ENCODE data around the gene STX18.

STX18 gene

GRCh38 chr4:4407299-4408131 is 134.3 kb downstream of the STX18 start:
- H3K36me3 ChIP-seq (ENCODE audit: control insufficient read depth, insufficient read depth, low read length, severe bottlenecking): no peaks in the 10 kb centered on the region
- no peak overlapping the region for H3K9ac ChIP-seq (ENCODE audit: low read length)
- DNase-seq (ENCODE audit: low read depth): no peak
- no peak overlapping the region for H3K4me3 ChIP-seq (ENCODE audit: low read length)
- H3K4me1 ChIP-seq (ENCODE audit: control insufficient read depth, insufficient read depth, low read length): peaks cover 3% of the 10 kb centered on the region
- H3K9me3 ChIP-seq (ENCODE audit: control insufficient read depth, low read length): no peaks in the 10 kb centered on the region
- H3K27me3 ChIP-seq (replicated peaks; ENCODE audit: control insufficient read depth, insufficient read depth, low read length): peaks cover 57% of the 10 kb centered on the region

- DNase-seq (ENCODE audit: low read depth): no peak
Measured at GRCh38 chr4:4406455-4407298, 135.2 kb downstream of the STX18 start.

GRCh38 chr4:4405358-4405962 is 136.4 kb downstream of the STX18 start:
- peaks cover 3% of the 10 kb centered on the region for H3K4me1 ChIP-seq (ENCODE audit: control insufficient read depth, insufficient read depth, low read length)
- H3K9me3 ChIP-seq (ENCODE audit: control insufficient read depth, low read length): peaks cover 2% of the 10 kb centered on the region
- H3K27me3 ChIP-seq (replicated peaks; ENCODE audit: control insufficient read depth, insufficient read depth, low read length): peaks cover 70% of the 10 kb centered on the region
- no peaks in the 10 kb centered on the region for H3K36me3 ChIP-seq (ENCODE audit: control insufficient read depth, insufficient read depth, low read length, severe bottlenecking)
- no peak overlapping the region for H3K9ac ChIP-seq (ENCODE audit: low read length)
- no peak for DNase-seq (ENCODE audit: low read depth)
- H3K4me3 ChIP-seq (ENCODE audit: low read length): no peak overlapping the region

More at GRCh38 chr4:4406455-4407298, 135.2 kb downstream of the STX18 start:
- Histone ChIP-seq H3K9ac (ENCODE audit: low read length) (no peak overlapping the region), H3K9me3 (ENCODE audit: control insufficient read depth, low read length) (no peaks in the 10 kb centered on the region), H3K27me3 (replicated peaks; ENCODE audit: control insufficient read depth, insufficient read depth, low read length) (peaks cover 58% of the 10 kb centered on the region), H3K4me3 (ENCODE audit: low read length) (no peak overlapping the region), H3K4me1 (ENCODE audit: control insufficient read depth, insufficient read depth, low read length) (peaks cover 3% of the 10 kb centered on the region), H3K36me3 (ENCODE audit: control insufficient read depth, insufficient read depth, low read length, severe bottlenecking) (no peaks in the 10 kb centered on the region)

GRCh38 chr4:4402966-4403365 is 138.9 kb downstream of the STX18 start:
- H3K36me3 ChIP-seq (ENCODE audit: control insufficient read depth, insufficient read depth, low read length, severe bottlenecking): no peaks in the 10 kb centered on the region
- H3K4me3 ChIP-seq (ENCODE audit: low read length): no peak overlapping the region
- peaks cover 81% of the 10 kb centered on the region for H3K27me3 ChIP-seq (replicated peaks; ENCODE audit: control insufficient read depth, insufficient read depth, low read length)
- H3K4me1 ChIP-seq (ENCODE audit: control insufficient read depth, insufficient read depth, low read length): peaks cover 3% of the 10 kb centered on the region
- DNase-seq (ENCODE audit: low read depth): no peak
- H3K9ac ChIP-seq (ENCODE audit: low read length): no peak overlapping the region
- peaks cover 16% of the 10 kb centered on the region for H3K9me3 ChIP-seq (ENCODE audit: control insufficient read depth, low read length)

GRCh38 chr4:4401036-4401435 is 140.8 kb downstream of the STX18 start:
- Histone ChIP-seq H3K36me3 (ENCODE audit: control insufficient read depth, insufficient read depth, low read length, severe bottlenecking) (no peaks in the 10 kb centered on the region), H3K4me3 (ENCODE audit: low read length) (no peak overlapping the region), H3K9ac (ENCODE audit: low read length) (no peak overlapping the region), H3K27me3 (replicated peaks; ENCODE audit: control insufficient read depth, insufficient read depth, low read length) (peaks cover 84% of the 10 kb centered on the region), H3K4me1 (ENCODE audit: control insufficient read depth, insufficient read depth, low read length) (peaks cover 3% of the 10 kb centered on the region), H3K9me3 (ENCODE audit: control insufficient read depth, low read length) (peaks cover 16% of the 10 kb centered on the region)
- no peak for DNase-seq (ENCODE audit: low read depth)

GRCh38 chr4:4398430-4398829 is 143.4 kb downstream of the STX18 start:
- no peak overlapping the region for H3K4me3 ChIP-seq (ENCODE audit: low read length)
- H3K4me1 ChIP-seq (ENCODE audit: control insufficient read depth, insufficient read depth, low read length): peaks cover 3% of the 10 kb centered on the region
- H3K36me3 ChIP-seq (ENCODE audit: control insufficient read depth, insufficient read depth, low read length, severe bottlenecking): no peaks in the 10 kb centered on the region
- H3K27me3 ChIP-seq (replicated peaks; ENCODE audit: control insufficient read depth, insufficient read depth, low read length): peaks cover 79% of the 10 kb centered on the region
- no peak overlapping the region for H3K9ac ChIP-seq (ENCODE audit: low read length)
- peaks cover 16% of the 10 kb centered on the region for H3K9me3 ChIP-seq (ENCODE audit: control insufficient read depth, low read length)
- no peak for DNase-seq (ENCODE audit: low read depth)

- DNase-seq (ENCODE audit: low read depth): no peak
Measured at GRCh38 chr4:4397441-4397819, 144.4 kb downstream of the STX18 start.

GRCh38 chr4:4396628-4397440 is 145.0 kb downstream of the STX18 start:
- no peaks in the 10 kb centered on the region for H3K4me1 ChIP-seq (ENCODE audit: control insufficient read depth, insufficient read depth, low read length)
- peaks cover 86% of the 10 kb centered on the region for H3K27me3 ChIP-seq (replicated peaks; ENCODE audit: control insufficient read depth, insufficient read depth, low read length)
- H3K9ac ChIP-seq (ENCODE audit: low read length): no peak overlapping the region
- H3K36me3 ChIP-seq (ENCODE audit: control insufficient read depth, insufficient read depth, low read length, severe bottlenecking): no peaks in the 10 kb centered on the region
- H3K9me3 ChIP-seq (ENCODE audit: control insufficient read depth, low read length): peaks cover 16% of the 10 kb centered on the region
- DNase-seq (ENCODE audit: low read depth): no peak
- no peak overlapping the region for H3K4me3 ChIP-seq (ENCODE audit: low read length)

More at GRCh38 chr4:4397441-4397819, 144.4 kb downstream of the STX18 start:
- peaks cover 80% of the 10 kb centered on the region for H3K27me3 ChIP-seq (replicated peaks; ENCODE audit: control insufficient read depth, insufficient read depth, low read length)
- no peak overlapping the region for H3K4me3 ChIP-seq (ENCODE audit: low read length)
- H3K36me3 ChIP-seq (ENCODE audit: control insufficient read depth, insufficient read depth, low read length, severe bottlenecking): no peaks in the 10 kb centered on the region
- H3K4me1 ChIP-seq (ENCODE audit: control insufficient read depth, insufficient read depth, low read length): no peaks in the 10 kb centered on the region
- peaks cover 16% of the 10 kb centered on the region for H3K9me3 ChIP-seq (ENCODE audit: control insufficient read depth, low read length)
- H3K9ac ChIP-seq (ENCODE audit: low read length): no peak overlapping the region

GRCh38 chr4:4395849-4396627 is 145.8 kb downstream of the STX18 start:
- peak; percentile 20 for DNase-seq (ENCODE audit: low read depth)
- H3K9ac ChIP-seq (ENCODE audit: low read length): no peak overlapping the region
- H3K9me3 ChIP-seq (ENCODE audit: control insufficient read depth, low read length): peaks cover 16% of the 10 kb centered on the region
- no peak overlapping the region for H3K4me3 ChIP-seq (ENCODE audit: low read length)
- no peaks in the 10 kb centered on the region for H3K4me1 ChIP-seq (ENCODE audit: control insufficient read depth, insufficient read depth, low read length)
- no peaks in the 10 kb centered on the region for H3K36me3 ChIP-seq (ENCODE audit: control insufficient read depth, insufficient read depth, low read length, severe bottlenecking)
- peaks cover 85% of the 10 kb centered on the region for H3K27me3 ChIP-seq (replicated peaks; ENCODE audit: control insufficient read depth, insufficient read depth, low read length)

- H3K4me1 ChIP-seq (ENCODE audit: control insufficient read depth, insufficient read depth, low read length): no peaks in the 10 kb centered on the region
- DNase-seq (ENCODE audit: low read depth): no peak
- H3K27me3 ChIP-seq (replicated peaks; ENCODE audit: control insufficient read depth, insufficient read depth, low read length): peaks cover 85% of the 10 kb centered on the region
- H3K9me3 ChIP-seq (ENCODE audit: control insufficient read depth, low read length): peaks cover 13% of the 10 kb centered on the region
- no peak overlapping the region for H3K9ac ChIP-seq (ENCODE audit: low read length)
- H3K36me3 ChIP-seq (ENCODE audit: control insufficient read depth, insufficient read depth, low read length, severe bottlenecking): no peaks in the 10 kb centered on the region
- H3K4me3 ChIP-seq (ENCODE audit: low read length): no peak overlapping the region
Measured at GRCh38 chr4:4395371-4395770, 146.5 kb downstream of the STX18 start.

Measured in adipocyte (in vitro differentiated cells).